ENCODE measurements around the gene LANCL1. TPM values are rescaled to one million over a fixed set of nuclear protein-coding genes. Genes with fewer than 3 reads are reported as not detected.

The LANCL1 gene
- total and polyA plus RNA-seq, 8 donors, result 27.5 to 79.8 (median 71.9) TPM

DNA sequence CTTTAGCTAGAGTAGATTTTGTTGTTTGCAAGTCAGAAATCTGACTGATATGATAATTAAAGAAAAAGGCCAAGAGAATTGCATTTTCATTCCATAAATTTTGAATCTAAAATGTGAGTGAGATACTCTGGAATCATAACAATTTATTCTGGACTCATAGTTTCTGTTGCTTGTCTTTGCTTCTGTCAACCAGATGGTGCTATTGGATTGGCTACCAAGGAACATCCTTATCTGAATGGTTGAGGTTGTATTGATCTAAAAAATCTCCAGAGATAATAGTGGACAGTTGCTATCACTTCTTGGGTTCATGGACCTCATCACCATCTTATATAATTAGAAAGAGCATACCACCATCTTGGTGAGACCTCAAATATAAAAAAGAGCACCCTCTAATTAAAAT is 45.8 kb upstream of the LANCL1 start:
- ATAC-seq (no peak), DNase-seq (no peak)
- H3K27me3 ChIP-seq, result no peaks in the 10 kb centered on the region
- no peak overlapping the region for H3K4me3 ChIP-seq
- no peaks in the 10 kb centered on the region for H3K4me1 ChIP-seq
- no peak overlapping the region for H3K27ac ChIP-seq
- intact Hi-C loops (cut with DNase I), result no loop called here
- no peaks in the 10 kb centered on the region for H3K9me3 ChIP-seq
- TF ChIP-seq, protein P1, sequence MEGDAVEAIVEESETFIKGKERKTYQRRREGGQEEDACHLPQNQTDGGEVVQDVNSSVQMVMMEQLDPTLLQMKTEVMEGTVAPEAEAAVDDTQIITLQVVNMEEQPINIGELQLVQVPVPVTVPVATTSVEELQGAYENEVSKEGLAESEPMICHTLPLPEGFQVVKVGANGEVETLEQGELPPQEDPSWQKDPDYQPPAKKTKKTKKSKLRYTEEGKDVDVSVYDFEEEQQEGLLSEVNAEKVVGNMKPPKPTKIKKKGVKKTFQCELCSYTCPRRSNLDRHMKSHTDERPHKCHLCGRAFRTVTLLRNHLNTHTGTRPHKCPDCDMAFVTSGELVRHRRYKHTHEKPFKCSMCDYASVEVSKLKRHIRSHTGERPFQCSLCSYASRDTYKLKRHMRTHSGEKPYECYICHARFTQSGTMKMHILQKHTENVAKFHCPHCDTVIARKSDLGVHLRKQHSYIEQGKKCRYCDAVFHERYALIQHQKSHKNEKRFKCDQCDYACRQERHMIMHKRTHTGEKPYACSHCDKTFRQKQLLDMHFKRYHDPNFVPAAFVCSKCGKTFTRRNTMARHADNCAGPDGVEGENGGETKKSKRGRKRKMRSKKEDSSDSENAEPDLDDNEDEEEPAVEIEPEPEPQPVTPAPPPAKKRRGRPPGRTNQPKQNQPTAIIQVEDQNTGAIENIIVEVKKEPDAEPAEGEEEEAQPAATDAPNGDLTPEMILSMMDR (IDR thresholded peaks at IDR 0.05), result no peak
- H3K36me3 ChIP-seq, result no peaks in the 10 kb centered on the region

DNA sequence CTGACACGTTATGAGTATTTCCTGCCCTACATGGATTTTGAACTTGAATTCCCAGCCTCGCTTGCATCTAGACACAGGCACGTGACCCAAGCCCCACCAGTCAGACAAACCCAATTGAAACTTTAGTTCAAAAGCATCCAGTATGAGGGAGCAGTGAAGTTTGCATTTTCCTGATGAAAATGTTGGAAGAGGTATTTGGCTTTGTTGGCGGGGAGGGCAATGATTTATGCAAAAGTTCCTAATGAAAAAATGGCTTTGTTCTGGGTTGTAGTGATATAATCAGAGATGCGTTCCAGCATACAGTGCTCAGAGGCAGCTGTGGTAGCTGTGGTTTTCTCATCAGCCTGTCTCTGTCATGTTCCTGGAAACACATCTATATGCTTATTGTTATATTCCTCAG is 43.0 kb upstream of the LANCL1 start:
- Histone ChIP-seq H3K36me3 (no peaks in the 10 kb centered on the region), H3K27me3 (no peaks in the 10 kb centered on the region), H3K4me3 (no peak overlapping the region), H3K9me3 (no peaks in the 10 kb centered on the region), H3K27ac (no peak overlapping the region), H3K4me1 (no peaks in the 10 kb centered on the region)
- no peak for DNase-seq
- TF ChIP-seq, protein P1 (IDR thresholded peaks at IDR 0.05), result no peak
- intact Hi-C loops (cut with DNase I), result no loop called here
- ATAC-seq, result no peak

DNA sequence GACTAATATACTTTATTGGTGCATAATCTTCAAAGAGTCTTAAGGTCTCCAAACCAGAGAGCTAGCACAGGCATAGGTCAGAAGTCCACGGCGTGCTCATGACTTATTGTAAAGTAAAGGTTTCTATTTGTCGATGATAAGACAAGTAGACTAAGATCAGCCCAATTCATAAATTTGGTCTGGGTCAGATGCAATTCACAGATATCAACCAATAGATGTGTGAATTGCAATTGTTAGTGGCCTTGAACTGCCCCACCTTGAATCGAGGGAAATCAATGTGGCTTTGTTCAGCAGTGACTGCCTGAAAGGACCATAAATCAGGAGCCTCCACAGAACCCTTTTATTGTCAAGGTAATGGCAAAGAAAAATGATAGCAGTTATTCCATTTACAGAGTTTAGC is 40.7 kb upstream of the LANCL1 start:
- ATAC-seq, result no peak
- no peaks in the 10 kb centered on the region for H3K4me1 ChIP-seq
- H3K27ac ChIP-seq, result no peak overlapping the region
- no peaks in the 10 kb centered on the region for H3K27me3 ChIP-seq
- peaks cover 0 to 5% of the 10 kb centered on the region in 2 donors for H3K9me3 ChIP-seq
- H3K36me3 ChIP-seq, result no peaks in the 10 kb centered on the region
- DNase-seq, result no peak
- intact Hi-C loops (cut with DNase I), result no loop called here
- TF ChIP-seq, protein P1 (IDR thresholded peaks at IDR 0.05), result no peak
- no peak overlapping the region for H3K4me3 ChIP-seq

DNA sequence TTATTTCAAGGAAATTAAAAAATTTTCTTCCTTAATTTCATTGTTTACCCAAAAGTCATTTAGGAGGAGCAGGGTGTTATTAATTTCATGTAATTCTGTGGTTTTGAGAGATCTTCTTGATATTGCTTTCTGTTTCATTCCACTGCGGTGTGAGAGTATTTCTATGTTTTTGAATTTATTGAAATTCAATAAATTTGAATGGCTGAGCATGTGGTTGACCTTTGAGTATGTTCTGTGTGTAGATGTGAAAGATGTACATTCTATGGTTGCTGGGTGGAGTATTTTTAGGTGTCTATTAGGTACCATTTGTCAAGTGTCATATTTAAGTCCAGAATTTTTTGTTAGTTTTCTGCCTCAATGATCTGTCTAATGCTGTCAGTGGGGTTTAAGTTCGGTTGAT is 39.4 kb upstream of the LANCL1 start:
- Histone ChIP-seq H3K36me3 (no peaks in the 10 kb centered on the region), H3K9me3 (peaks cover 0 to 5% of the 10 kb centered on the region in 2 donors), H3K27ac (no peak overlapping the region), H3K4me3 (no peak overlapping the region), H3K27me3 (no peaks in the 10 kb centered on the region), H3K4me1 (no peaks in the 10 kb centered on the region)
- no peak for DNase-seq
- intact Hi-C loops (cut with DNase I), result no loop called here
- TF ChIP-seq, protein P1 (IDR thresholded peaks at IDR 0.05), result no peak
- ATAC-seq, result no peak

DNA sequence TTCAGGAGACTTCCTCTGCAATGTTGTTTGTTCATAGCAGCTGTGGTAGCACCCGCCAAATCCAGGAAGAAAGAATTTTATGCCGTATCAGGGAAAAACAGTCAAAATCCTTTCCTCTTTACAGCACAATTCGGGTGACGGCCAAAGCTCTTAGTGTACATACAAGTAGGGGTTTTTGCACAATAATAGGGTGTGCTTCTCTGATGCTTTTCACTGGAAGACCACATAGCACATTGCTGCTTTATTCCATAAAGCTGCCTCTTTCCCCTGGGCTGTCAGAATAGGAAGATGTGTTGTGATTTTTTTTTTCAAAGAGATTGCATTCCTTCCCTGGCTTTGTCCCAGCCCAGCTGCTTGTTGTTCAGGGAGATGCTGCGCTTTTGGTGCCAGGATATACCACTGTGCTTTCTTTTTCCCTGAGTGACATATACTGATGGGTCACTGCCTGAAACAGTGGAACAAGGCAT is 27.2 kb upstream of the LANCL1 start:
- DNase-seq (peak in 2 of 4 donors; percentile 1 to 4), ATAC-seq (no peak)
- no peak overlapping the region for H3K27ac ChIP-seq
- no peaks in the 10 kb centered on the region for H3K36me3 ChIP-seq
- intact Hi-C loops (cut with DNase I), result no loop called here
- TF ChIP-seq, protein P1 (IDR thresholded peaks at IDR 0.05), result no peak
- H3K27me3 ChIP-seq, result peaks cover 0 to 8% of the 10 kb centered on the region in 2 donors
- H3K9me3 ChIP-seq, result peaks cover 0 to 2% of the 10 kb centered on the region in 2 donors
- H3K4me1 ChIP-seq, result no peaks in the 10 kb centered on the region
- H3K4me3 ChIP-seq, result no peak overlapping the region

All from left lung (tissue), 10 donors.